ENCODE measurements around the gene ITGBL1.

Gene ITGBL1

DNA sequence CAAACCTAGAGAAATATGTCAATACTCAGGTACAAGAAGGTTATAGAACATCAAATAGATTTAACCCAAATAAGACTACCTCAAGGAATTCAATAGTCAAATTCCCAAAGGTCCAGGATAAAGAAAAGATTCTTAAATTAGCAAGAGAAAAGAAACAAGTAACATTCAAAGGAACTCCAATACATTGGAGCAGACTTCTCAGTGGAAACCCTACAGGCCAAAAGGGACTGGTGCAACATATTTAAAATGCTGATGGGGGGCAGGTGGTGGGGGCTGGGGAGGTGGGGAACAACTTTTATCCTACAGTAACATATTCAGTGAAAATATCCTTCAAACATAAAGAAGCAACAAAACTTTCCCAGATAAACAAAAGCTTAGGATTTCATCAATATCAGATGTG lies 23.1 kb downstream of the ITGBL1 start:
- H3K4me3 ChIP-seq (ENCODE audit: insufficient read depth in 1 of 2, low read depth in 1 of 2, low read length in 2 of 2) = no peak overlapping the region
- H3K79me1 ChIP-seq (replicated peaks; ENCODE audit: low read length, poor library complexity, severe bottlenecking) = no peaks in the 10 kb centered on the region
- no peak overlapping the region for H4K91ac ChIP-seq (ENCODE audit: low read length)
- H3K9ac ChIP-seq (ENCODE audit: low read length) = no peak overlapping the region
- DNase-seq = no peak
- H2AFZ ChIP-seq (ENCODE audit: low read depth, low read length) = no peak overlapping the region
- H3K36me3 ChIP-seq (ENCODE audit: control insufficient read depth in 1 of 2, insufficient read depth in 2 of 2, low read depth in 1 of 2, low read length in 2 of 2) = no peaks in the 10 kb centered on the region
- no peak overlapping the region for H2AK5ac ChIP-seq (ENCODE audit: low read length, severe bottlenecking)
- no peaks in the 10 kb centered on the region for H3K9me3 ChIP-seq (ENCODE audit: control insufficient read depth, low read length)
- no peak overlapping the region for H2BK5ac ChIP-seq (ENCODE audit: low read depth, low read length, poor library complexity, severe bottlenecking)
- H2BK12ac ChIP-seq (ENCODE audit: low read length in 2 of 2) = no peak overlapping the region
- peaks cover 12% of the 10 kb centered on the region for H3K4me1 ChIP-seq (ENCODE audit: control insufficient read depth, insufficient read depth, low read depth, low read length)
- no peak overlapping the region for H3K18ac ChIP-seq (ENCODE audit: low read depth in 1 of 2, low read length in 2 of 2)
- no peak overlapping the region for H3K4ac ChIP-seq (ENCODE audit: low read depth in 1 of 2, low read length in 2 of 2)
- no peak overlapping the region for H3K27ac ChIP-seq (ENCODE audit: low read length, poor library complexity, severe bottlenecking)
- no peak overlapping the region for H3K4me2 ChIP-seq (ENCODE audit: low read length, poor library complexity, severe bottlenecking)
- no peak overlapping the region for H3K23ac ChIP-seq (ENCODE audit: low read length in 2 of 2)
- no peak overlapping the region for H2BK120ac ChIP-seq (ENCODE audit: low read depth, low read length)
- no peak overlapping the region for H4K8ac ChIP-seq (ENCODE audit: low read length)
- H3K14ac ChIP-seq (ENCODE audit: low read length in 2 of 2) = no peak overlapping the region
- H2BK15ac ChIP-seq (ENCODE audit: low read depth, poor library complexity, severe bottlenecking) = no peak overlapping the region
- H3K27me3 ChIP-seq (ENCODE audit: control insufficient read depth in 1 of 2, insufficient read depth in 1 of 2, low read length in 2 of 2) = no peaks in the 10 kb centered on the region

DNA sequence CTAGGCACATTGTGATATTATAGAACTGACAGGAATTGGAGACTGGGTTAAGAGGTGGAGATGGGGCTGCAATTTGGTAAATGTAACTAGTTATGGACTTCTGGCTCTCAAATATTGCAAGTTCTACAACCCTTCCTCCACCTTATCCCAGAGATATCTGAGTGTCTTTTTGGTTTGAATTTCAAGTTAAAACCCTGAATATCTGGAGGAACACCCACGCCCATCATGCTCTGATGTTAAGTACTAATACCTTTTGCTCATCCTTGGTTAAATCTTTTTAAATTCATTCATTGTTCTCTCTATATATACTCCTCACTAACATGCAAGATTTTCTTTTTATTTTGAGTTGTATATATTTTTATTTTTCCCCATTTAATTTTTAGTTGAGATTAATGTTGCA lies 28.9 kb downstream of the ITGBL1 start:
- H4K91ac ChIP-seq (ENCODE audit: low read length) = no peak overlapping the region
- no peak overlapping the region for H3K27ac ChIP-seq (ENCODE audit: low read length, poor library complexity, severe bottlenecking)
- no peak for DNase-seq
- H2AFZ ChIP-seq (ENCODE audit: low read depth, low read length) = no peak overlapping the region
- no peaks in the 10 kb centered on the region for H3K79me1 ChIP-seq (replicated peaks; ENCODE audit: low read length, poor library complexity, severe bottlenecking)
- no peak overlapping the region for H4K8ac ChIP-seq (ENCODE audit: low read length)
- H3K4me3 ChIP-seq (ENCODE audit: insufficient read depth in 1 of 2, low read depth in 1 of 2, low read length in 2 of 2) = no peak overlapping the region
- no peak overlapping the region for H3K14ac ChIP-seq (ENCODE audit: low read length in 2 of 2)
- H3K27me3 ChIP-seq (ENCODE audit: control insufficient read depth in 1 of 2, insufficient read depth in 1 of 2, low read length in 2 of 2) = no peaks in the 10 kb centered on the region
- no peak overlapping the region for H3K9ac ChIP-seq (ENCODE audit: low read length)
- H3K18ac ChIP-seq (ENCODE audit: low read depth in 1 of 2, low read length in 2 of 2) = no peak overlapping the region
- no peak overlapping the region for H3K4me2 ChIP-seq (ENCODE audit: low read length, poor library complexity, severe bottlenecking)
- no peak overlapping the region for H3K4ac ChIP-seq (ENCODE audit: low read depth in 1 of 2, low read length in 2 of 2)
- H2BK12ac ChIP-seq (ENCODE audit: low read length in 2 of 2) = no peak overlapping the region
- H3K23ac ChIP-seq (ENCODE audit: low read length in 2 of 2) = no peak overlapping the region
- H2AK5ac ChIP-seq (ENCODE audit: low read length, severe bottlenecking) = no peak overlapping the region
- no peak overlapping the region for H2BK120ac ChIP-seq (ENCODE audit: low read depth, low read length)
- H3K36me3 ChIP-seq (ENCODE audit: control insufficient read depth in 1 of 2, insufficient read depth in 2 of 2, low read depth in 1 of 2, low read length in 2 of 2) = no peaks in the 10 kb centered on the region
- 50% methylated on average over 1 of the region's 1 CpG for WGBS
- H3K4me1 ChIP-seq (ENCODE audit: control insufficient read depth, insufficient read depth, low read depth, low read length) = no peaks in the 10 kb centered on the region
- no peak overlapping the region for H2BK5ac ChIP-seq (ENCODE audit: low read depth, low read length, poor library complexity, severe bottlenecking)
- H2BK15ac ChIP-seq (ENCODE audit: low read depth, poor library complexity, severe bottlenecking) = no peak overlapping the region
- no peaks in the 10 kb centered on the region for H3K9me3 ChIP-seq (ENCODE audit: control insufficient read depth, low read length)

DNA sequence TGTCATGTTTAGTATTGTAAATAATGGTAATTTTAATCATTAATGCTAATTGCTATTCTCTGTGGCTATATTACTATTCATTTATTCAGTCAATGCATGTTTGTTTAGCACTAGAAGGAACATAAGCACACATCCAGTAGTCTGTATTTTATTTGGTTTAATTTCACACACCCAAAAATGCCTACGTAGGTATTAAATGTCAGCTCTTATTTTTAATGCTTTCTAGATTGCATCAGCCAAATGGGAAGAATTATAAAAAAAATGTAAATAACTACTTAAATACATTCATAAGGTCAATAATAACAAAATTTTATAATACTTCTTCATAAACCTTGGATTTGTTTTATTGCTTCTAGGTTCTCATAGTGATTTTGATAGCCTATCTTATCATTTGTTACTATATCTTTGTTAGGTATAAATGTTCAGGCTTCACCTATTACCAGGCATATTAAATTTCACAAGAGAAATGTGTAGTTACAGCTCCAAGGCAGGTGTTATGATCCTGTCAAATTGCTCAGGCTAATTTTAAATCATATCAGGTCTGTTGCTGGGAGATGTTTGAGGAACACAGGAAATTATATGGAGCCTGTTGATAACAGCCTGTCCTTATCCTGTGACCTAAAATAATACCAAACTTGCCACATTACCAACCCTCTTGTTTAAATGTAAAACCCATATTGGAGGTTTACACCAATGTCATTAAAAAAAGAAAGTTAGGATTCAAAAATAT lies 34.4 kb downstream of the ITGBL1 start:
- Histone ChIP-seq H2BK5ac (ENCODE audit: low read depth, low read length, poor library complexity, severe bottlenecking) (no peak overlapping the region), H3K27ac (ENCODE audit: low read length, poor library complexity, severe bottlenecking) (no peak overlapping the region), H3K18ac (ENCODE audit: low read depth in 1 of 2, low read length in 2 of 2) (no peak overlapping the region), H3K4me3 (ENCODE audit: insufficient read depth in 1 of 2, low read depth in 1 of 2, low read length in 2 of 2) (no peak overlapping the region), H2BK15ac (ENCODE audit: low read depth, poor library complexity, severe bottlenecking) (no peak overlapping the region), H3K4ac (ENCODE audit: low read depth in 1 of 2, low read length in 2 of 2) (no peak overlapping the region), H2BK12ac (ENCODE audit: low read length in 2 of 2) (no peak overlapping the region), H3K36me3 (ENCODE audit: control insufficient read depth in 1 of 2, insufficient read depth in 2 of 2, low read depth in 1 of 2, low read length in 2 of 2) (no peaks in the 10 kb centered on the region), H2AK5ac (ENCODE audit: low read length, severe bottlenecking) (no peak overlapping the region), H4K91ac (ENCODE audit: low read length) (no peak overlapping the region), H3K14ac (ENCODE audit: low read length in 2 of 2) (no peak overlapping the region), H2BK120ac (ENCODE audit: low read depth, low read length) (no peak overlapping the region), H3K9me3 (ENCODE audit: control insufficient read depth, low read length) (no peaks in the 10 kb centered on the region), H3K4me1 (ENCODE audit: control insufficient read depth, insufficient read depth, low read depth, low read length) (no peaks in the 10 kb centered on the region), H3K23ac (ENCODE audit: low read length in 2 of 2) (no peak overlapping the region), H3K79me1 (replicated peaks; ENCODE audit: low read length, poor library complexity, severe bottlenecking) (no peaks in the 10 kb centered on the region), H2AFZ (ENCODE audit: low read depth, low read length) (no peak overlapping the region), H3K9ac (ENCODE audit: low read length) (no peak overlapping the region), H4K8ac (ENCODE audit: low read length) (no peak overlapping the region), H3K27me3 (ENCODE audit: control insufficient read depth in 1 of 2, insufficient read depth in 1 of 2, low read length in 2 of 2) (no peaks in the 10 kb centered on the region), H3K4me2 (ENCODE audit: low read length, poor library complexity, severe bottlenecking) (no peak overlapping the region)
- DNase-seq = no peak
- WGBS = no CpG with 5 or more reads among the region's 1 CpG

DNA sequence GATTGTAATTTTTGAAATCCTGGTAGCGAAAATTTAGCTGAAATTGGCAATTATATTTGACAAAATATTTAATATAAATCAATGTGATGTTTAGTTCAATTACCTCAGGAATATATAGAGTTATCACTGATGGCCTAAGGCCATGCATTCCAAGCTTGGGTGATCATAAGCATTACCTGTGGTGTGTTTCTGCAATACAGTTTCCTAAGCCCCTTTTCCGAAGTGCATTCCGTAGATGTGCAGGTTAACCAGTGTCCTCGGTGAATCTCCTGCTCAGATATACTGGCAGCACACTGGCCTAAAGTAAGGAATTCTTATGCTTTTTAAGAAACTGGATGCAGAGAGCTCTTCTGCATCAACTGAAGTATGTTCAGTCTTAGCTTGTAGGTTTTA lies 35.0 kb downstream of the ITGBL1 start:
- H3K79me1 ChIP-seq (replicated peaks; ENCODE audit: low read length, poor library complexity, severe bottlenecking) = no peaks in the 10 kb centered on the region
- H2AK5ac ChIP-seq (ENCODE audit: low read length, severe bottlenecking) = no peak overlapping the region
- no peak overlapping the region for H3K27ac ChIP-seq (ENCODE audit: low read length, poor library complexity, severe bottlenecking)
- no peaks in the 10 kb centered on the region for H3K9me3 ChIP-seq (ENCODE audit: control insufficient read depth, low read length)
- H3K4me3 ChIP-seq (ENCODE audit: insufficient read depth in 1 of 2, low read depth in 1 of 2, low read length in 2 of 2) = no peak overlapping the region
- H3K36me3 ChIP-seq (ENCODE audit: control insufficient read depth in 1 of 2, insufficient read depth in 2 of 2, low read depth in 1 of 2, low read length in 2 of 2) = no peaks in the 10 kb centered on the region
- H3K27me3 ChIP-seq (ENCODE audit: control insufficient read depth in 1 of 2, insufficient read depth in 1 of 2, low read length in 2 of 2) = no peaks in the 10 kb centered on the region
- no peak overlapping the region for H2BK15ac ChIP-seq (ENCODE audit: low read depth, poor library complexity, severe bottlenecking)
- 97% methylated on average over 4 of the region's 4 CpGs for WGBS
- H3K9ac ChIP-seq (ENCODE audit: low read length) = no peak overlapping the region
- no peak overlapping the region for H3K4me2 ChIP-seq (ENCODE audit: low read length, poor library complexity, severe bottlenecking)
- H4K91ac ChIP-seq (ENCODE audit: low read length) = no peak overlapping the region
- no peak overlapping the region for H2BK120ac ChIP-seq (ENCODE audit: low read depth, low read length)
- H3K4me1 ChIP-seq (ENCODE audit: control insufficient read depth, insufficient read depth, low read depth, low read length) = no peaks in the 10 kb centered on the region
- no peak overlapping the region for H3K18ac ChIP-seq (ENCODE audit: low read depth in 1 of 2, low read length in 2 of 2)
- H2AFZ ChIP-seq (ENCODE audit: low read depth, low read length) = no peak overlapping the region
- H2BK5ac ChIP-seq (ENCODE audit: low read depth, low read length, poor library complexity, severe bottlenecking) = no peak overlapping the region
- no peak overlapping the region for H2BK12ac ChIP-seq (ENCODE audit: low read length in 2 of 2)
- no peak overlapping the region for H3K4ac ChIP-seq (ENCODE audit: low read depth in 1 of 2, low read length in 2 of 2)
- no peak for DNase-seq
- H4K8ac ChIP-seq (ENCODE audit: low read length) = no peak overlapping the region
- no peak overlapping the region for H3K23ac ChIP-seq (ENCODE audit: low read length in 2 of 2)
- no peak overlapping the region for H3K14ac ChIP-seq (ENCODE audit: low read length in 2 of 2)
